ENCODE results near the gene MBP. TPM values are rescaled to one million over a fixed set of nuclear protein-coding genes. Genes with fewer than 3 reads are reported as not detected.

Gene MBP
- total and polyA plus RNA-seq, 2 experiments from 2014 or later, result 18.4 to 22.9 TPM

Other genes starting within 250 kb of the MBP start
- gene GALR1, start 117.1 kb upstream of the MBP start, total RNA-seq (2014; rRNA removed; shearing (Covaris generic)), result 0.74 and 1.1 TPM in 2 replicates
- 0.19 and 0.32 TPM in 2 replicates for gene GALR1, start 117.1 kb upstream of the MBP start, polyA plus RNA-seq (2016; fragmentation: Nextera tagmentation; extraction: Ambion mirVana)

All from GM23338 (cell line).